Neuron (in vitro differentiated cells): ENCODE data around the gene COX7A1.

ENCODE experiments used
- H2AFZ ChIP-seq: one replicate; pipeline ENCODE4 v1.6.1; 2013; ENCODE audit warnings: low read depth, mild to moderate bottlenecking, inconsistent platforms, low read length, moderate library complexity
- H3K27me3 ChIP-seq: one replicate; pipeline ENCODE4 v1.6.1; 2013; ENCODE audit warnings: low read length; ENCODE audit not compliant: insufficient read depth
- H3K36me3 ChIP-seq: one replicate; pipeline ENCODE4 v1.6.1; 2013; ENCODE audit warnings: low read length; ENCODE audit not compliant: insufficient read depth
- H3K4me1 ChIP-seq: one replicate; pipeline ENCODE4 v1.6.1; 2013; ENCODE audit warnings: low read length; ENCODE audit not compliant: insufficient read depth
- H3K4me3 ChIP-seq: 2 replicates; pipeline ENCODE4 v1.5.1; 2013; ENCODE audit warnings: mild to moderate bottlenecking, low read length, moderate library complexity
- H3K9me3 ChIP-seq: one replicate; pipeline ENCODE4 v1.6.1; 2013; ENCODE audit warnings: low read length

The COX7A1 gene

GRCh38 chr19:36153126-36153525, 879 bp upstream of the COX7A1 start:
- H3K4me1 ChIP-seq: no peaks in the 10 kb centered on the region
- no peaks in the 10 kb centered on the region for H3K27me3 ChIP-seq
- no peak overlapping the region for H3K4me3 ChIP-seq
- no peak overlapping the region for H2AFZ ChIP-seq
- H3K36me3 ChIP-seq: peaks cover 33% of the 10 kb centered on the region
- H3K9me3 ChIP-seq: peaks cover 2% of the 10 kb centered on the region

- Histone ChIP-seq H2AFZ (no peak overlapping the region), H3K4me1 (no peaks in the 10 kb centered on the region), H3K27me3 (no peaks in the 10 kb centered on the region), H3K4me3 (no peak overlapping the region), H3K36me3 (peaks cover 38% of the 10 kb centered on the region), H3K9me3 (peaks cover 2% of the 10 kb centered on the region)
Observed at GRCh38 chr19:36152019-36152351, 262 bp downstream of the COX7A1 start.

GRCh38 chr19:36151144-36152018, 866 bp downstream of the COX7A1 start:
- Histone ChIP-seq H3K36me3 (peaks cover 43% of the 10 kb centered on the region), H3K4me3 (no peak overlapping the region), H3K4me1 (no peaks in the 10 kb centered on the region), H3K27me3 (no peaks in the 10 kb centered on the region), H3K9me3 (peaks cover 2% of the 10 kb centered on the region), H2AFZ (no peak overlapping the region)

- Histone ChIP-seq H2AFZ (no peak overlapping the region), H3K9me3 (peaks cover 2% of the 10 kb centered on the region), H3K36me3 (peaks cover 50% of the 10 kb centered on the region), H3K4me1 (no peaks in the 10 kb centered on the region), H3K27me3 (no peaks in the 10 kb centered on the region), H3K4me3 (no peak overlapping the region)
Observed at GRCh38 chr19:36150586-36150985, 1.7 kb downstream of the COX7A1 start.

GRCh38 chr19:36149673-36150406, 2.4 kb downstream of the COX7A1 start:
- Histone ChIP-seq H3K4me1 (no peaks in the 10 kb centered on the region), H3K9me3 (peaks cover 2% of the 10 kb centered on the region), H2AFZ (no peak overlapping the region), H3K27me3 (no peaks in the 10 kb centered on the region), H3K36me3 (peaks cover 57% of the 10 kb centered on the region), H3K4me3 (no peak overlapping the region)

- H3K4me1 ChIP-seq: no peaks in the 10 kb centered on the region
- H3K4me3 ChIP-seq: no peak overlapping the region
- H3K9me3 ChIP-seq: no peaks in the 10 kb centered on the region
- no peak overlapping the region for H2AFZ ChIP-seq
- H3K36me3 ChIP-seq: peaks cover 53% of the 10 kb centered on the region
- H3K27me3 ChIP-seq: no peaks in the 10 kb centered on the region
Observed at GRCh38 chr19:36144624-36145023, 7.6 kb downstream of the COX7A1 start.

- Histone ChIP-seq H3K4me3 (no peak overlapping the region), H2AFZ (no peak overlapping the region), H3K36me3 (peaks cover 37% of the 10 kb centered on the region), H3K9me3 (no peaks in the 10 kb centered on the region), H3K27me3 (no peaks in the 10 kb centered on the region), H3K4me1 (peaks cover 4% of the 10 kb centered on the region)
Observed at GRCh38 chr19:36142496-36142895, 9.8 kb downstream of the COX7A1 start.

- Histone ChIP-seq H3K4me1 (peaks cover 4% of the 10 kb centered on the region), H3K27me3 (no peaks in the 10 kb centered on the region), H3K4me3 (no peak overlapping the region), H3K36me3 (peaks cover 37% of the 10 kb centered on the region), H2AFZ (no peak overlapping the region), H3K9me3 (no peaks in the 10 kb centered on the region)
Observed at GRCh38 chr19:36142046-36142445, 10.2 kb downstream of the COX7A1 start.

GRCh38 chr19:36141039-36141927, 11.0 kb downstream of the COX7A1 start:
- H3K4me3 ChIP-seq: peak overlapping the region; percentile 90
- no peak overlapping the region for H2AFZ ChIP-seq
- H3K4me1 ChIP-seq: peaks cover 4% of the 10 kb centered on the region
- H3K9me3 ChIP-seq: no peaks in the 10 kb centered on the region
- no peaks in the 10 kb centered on the region for H3K27me3 ChIP-seq
- H3K36me3 ChIP-seq: peaks cover 32% of the 10 kb centered on the region

- Histone ChIP-seq H3K36me3 (peaks cover 24% of the 10 kb centered on the region), H3K27me3 (no peaks in the 10 kb centered on the region), H3K9me3 (no peaks in the 10 kb centered on the region), H3K4me1 (peaks cover 4% of the 10 kb centered on the region), H3K4me3 (peak overlapping the region; percentile 90), H2AFZ (peak overlapping the region; percentile 19)
Observed at GRCh38 chr19:36140304-36141038, 11.8 kb downstream of the COX7A1 start.

GRCh38 chr19:36139473-36140303, 12.6 kb downstream of the COX7A1 start, which contains the start of gene CAPNS1:
CAPNS1 (plus strand) TSS chr19:36140066; CDS start chr19:36141012, 946 bp downstream.
- H2AFZ ChIP-seq: peak within 1 kb of the TSS; percentile 19
- H3K27me3 ChIP-seq: no peaks in the 10 kb centered on the region
- peak within 1 kb of the TSS; percentile 90 for H3K4me3 ChIP-seq
- H3K9me3 ChIP-seq: no peaks in the 10 kb centered on the region
- peaks cover 17% of the 10 kb centered on the region for H3K36me3 ChIP-seq
- peaks cover 4% of the 10 kb centered on the region for H3K4me1 ChIP-seq

GRCh38 chr19:36139120-36139472, 13.2 kb downstream of the COX7A1 start:
- Histone ChIP-seq H3K4me1 (peaks cover 4% of the 10 kb centered on the region), H2AFZ (peak overlapping the region; percentile 19), H3K36me3 (peaks cover 11% of the 10 kb centered on the region), H3K9me3 (no peaks in the 10 kb centered on the region), H3K27me3 (no peaks in the 10 kb centered on the region), H3K4me3 (peak overlapping the region; percentile 90)
